IMR-90 (cell line): ENCODE measurements around the gene SERP2. TPM values are rescaled to one million over a fixed set of nuclear protein-coding genes. Genes with fewer than 3 reads are reported as not detected.

Experiments
- ATAC-seq: fragments of 200-7000 bp; cut with Tn5 transposase; 2 replicates; pipeline ENCODE4 v1.9.1; 2020; ENCODE audit warnings: low read depth, mild to moderate bottlenecking, moderate library complexity
- BruUV-seq: library from RNA; stranded (reverse); fragments of 400-500 nt; replicated peaks from 2 replicates; lab custom pipeline; 2021; lab: Mats Ljungman, UMichigan
- CTCF ChIA-PET: fragments of 300-600 bp; formaldehyde crosslinking; extraction: SDS; loops from one replicate; lab custom pipeline; 2021; ENCODE audit warnings: antibody characterized with exemption; lab: Yijun Ruan, JAX
- POLR2A ChIA-PET: fragments of 300-600 bp; sonication (Branson Sonifier 250); formaldehyde crosslinking; loops from one replicate; lab custom pipeline; 2022; ENCODE audit warnings: antibody characterized with exemption; ENCODE audit not compliant: unreplicated experiment; lab: Charles Lee
- DNase-seq: peaks from one replicate; pipeline ENCODE4 v3.0.0; 2013
- H2AFZ ChIP-seq: replicated peaks from 2 replicates; pipeline ENCODE3; 2013; ENCODE audit warnings: low read length, mild to moderate bottlenecking; ENCODE audit not compliant: poor library complexity
- H2AK5ac ChIP-seq: 2 replicates; pipeline ENCODE4 v1.6.1; 2013; ENCODE audit warnings: low read depth, low read length, inconsistent platforms
- H2AK9ac ChIP-seq: replicated peaks from 2 replicates; pipeline ENCODE3; 2013; ENCODE audit warnings: mild to moderate bottlenecking, low read depth, low read length, moderate library complexity; ENCODE audit not compliant: poor library complexity
- H2BK120ac ChIP-seq: 2 replicates; pipeline ENCODE4 v1.6.1; 2013; ENCODE audit warnings: low read depth, low read length, inconsistent platforms
- H2BK15ac ChIP-seq: 3 replicates; pipeline ENCODE4 v1.6.1; 2013; ENCODE audit warnings: low read depth, low read length, inconsistent platforms
- H2BK20ac ChIP-seq: 2 replicates; pipeline ENCODE4 v1.6.1; 2013; ENCODE audit warnings: low read depth, mild to moderate bottlenecking, inconsistent platforms, low read length, moderate library complexity
- H2BK5ac ChIP-seq: 2 replicates; pipeline ENCODE4 v1.6.1; 2013; ENCODE audit warnings: mild to moderate bottlenecking, low read depth, low read length, inconsistent platforms; ENCODE audit not compliant: poor library complexity, severe bottlenecking
- H3K14ac ChIP-seq: replicated peaks from 2 replicates; pipeline ENCODE4 v1.6.1; 2013; ENCODE audit warnings: low read depth, low read length, inconsistent platforms
- H3K18ac ChIP-seq: 2 replicates; pipeline ENCODE4 v1.6.1; 2013; ENCODE audit warnings: low read depth, low read length, control low read depth
- H3K23ac ChIP-seq: 2 replicates; pipeline ENCODE4 v1.6.1; 2013; ENCODE audit warnings: low read depth, low read length, inconsistent platforms
- H3K27ac ChIP-seq: 2 replicates; pipeline ENCODE4 v1.5.1; 2013; ENCODE audit warnings: mild to moderate bottlenecking, control low read depth, low read length; ENCODE audit not compliant: insufficient read depth
- H3K27me3 ChIP-seq: 2 replicates; pipeline ENCODE4 v1.6.1; 2013; ENCODE audit warnings: low read length; ENCODE audit not compliant: control insufficient read depth, insufficient read depth
- H3K36me3 ChIP-seq: 2 replicates; pipeline ENCODE4 v1.6.1; 2013; ENCODE audit warnings: low read length, mixed read lengths; ENCODE audit not compliant: control insufficient read depth, insufficient read depth
- H3K4ac ChIP-seq: 2 replicates; pipeline ENCODE4 v1.6.1; 2013; ENCODE audit warnings: low read depth, low read length, inconsistent platforms
- H3K4me1 ChIP-seq: 2 replicates; pipeline ENCODE4 v1.6.1; 2013; ENCODE audit warnings: low read length, mixed read lengths; ENCODE audit not compliant: control insufficient read depth, insufficient read depth
- H3K4me2 ChIP-seq: 2 replicates; pipeline ENCODE4 v1.6.1; 2013; ENCODE audit warnings: low read depth, mild to moderate bottlenecking, control low read depth, low read length, moderate library complexity
- H3K4me3 ChIP-seq: 2 replicates; pipeline ENCODE4 v1.5.1; 2013; ENCODE audit warnings: low read depth, mild to moderate bottlenecking, control low read depth, low read length, moderate library complexity; ENCODE audit not compliant: insufficient read depth
- H3K56ac ChIP-seq: 2 replicates; pipeline ENCODE4 v1.6.1; 2013; ENCODE audit warnings: low read length, inconsistent platforms; ENCODE audit not compliant: insufficient read depth; ENCODE audit errors: extremely low read depth
- H3K79me1 ChIP-seq, 2 experiments: 2 replicates each; pipeline ENCODE4 v1.6.1; 2013; ENCODE audit warnings: low read length in 2 of 2, inconsistent platforms in 1 of 2, low read depth in 1 of 2
- H3K9ac ChIP-seq: 2 replicates; pipeline ENCODE4 v1.6.1; 2013; ENCODE audit warnings: low read depth, low read length, control low read depth
- H3K9me1 ChIP-seq: 2 replicates; pipeline ENCODE4 v1.6.1; 2013; ENCODE audit warnings: low read length, inconsistent platforms; ENCODE audit not compliant: insufficient read depth
- H3K9me3 ChIP-seq: 2 replicates; pipeline ENCODE4 v1.6.1; 2013; ENCODE audit warnings: low read length; ENCODE audit not compliant: control insufficient read depth, insufficient read depth
- H4K20me1 ChIP-seq: 2 replicates; pipeline ENCODE4 v1.6.1; 2013; ENCODE audit warnings: low read length, inconsistent platforms; ENCODE audit not compliant: insufficient read depth
- H4K5ac ChIP-seq: 2 replicates; pipeline ENCODE4 v1.6.1; 2013; ENCODE audit warnings: mild to moderate bottlenecking, low read depth, low read length, control low read depth
- H4K8ac ChIP-seq, 2 experiments: 2 replicates each; pipeline ENCODE4 v1.6.1; 2013; ENCODE audit warnings: low read depth in 2 of 2, low read length in 2 of 2, control low read depth in 1 of 2, inconsistent platforms in 1 of 2
- H4K91ac ChIP-seq: 2 replicates; pipeline ENCODE4 v1.6.1; 2013; ENCODE audit warnings: low read depth, low read length, inconsistent platforms; ENCODE audit not compliant: insufficient read depth
- BHLHE40 ChIP-seq: fragments of 150-350 bp; IDR thresholded peaks from 2 replicates; pipeline ENCODE4 v1.6.1; 2016; ENCODE audit warnings: mild to moderate bottlenecking, low read depth, low read length
- CEBPB ChIP-seq: IDR thresholded peaks from 2 replicates; pipeline ENCODE4 v1.6.1; 2012; ENCODE audit warnings: low read depth, low read length, improper control_type of control experiment
- CHD1 ChIP-seq: IDR thresholded peaks from 2 replicates; pipeline ENCODE4 v1.6.1; 2012; ENCODE audit warnings: low read depth, low read length, improper control_type of control experiment
- FOS ChIP-seq: fragments of 150-350 bp; IDR thresholded peaks from 2 replicates; pipeline ENCODE4 v1.6.1; 2016; ENCODE audit warnings: low read depth, low read length
- MAFK ChIP-seq: IDR thresholded peaks from 2 replicates; pipeline ENCODE4 v1.6.1; 2012; ENCODE audit warnings: low read depth, low read length, improper control_type of control experiment
- MAZ ChIP-seq: IDR thresholded peaks from 2 replicates; pipeline ENCODE4 v1.6.1; 2012; ENCODE audit warnings: low read depth, mild to moderate bottlenecking, low read length, improper control_type of control experiment, moderate library complexity, borderline replicate concordance
- NFE2L2 ChIP-seq: fragments of 150-350 bp; IDR thresholded peaks from 2 replicates; pipeline ENCODE4 v1.6.1; 2016; ENCODE audit warnings: low read depth, mild to moderate bottlenecking, low read length
- POLR2A ChIP-seq: IDR thresholded peaks from 2 replicates; pipeline ENCODE4 v1.6.1; 2012; ENCODE audit warnings: mild to moderate bottlenecking, low read depth, low read length
- RCOR1 ChIP-seq: IDR thresholded peaks from 2 replicates; pipeline ENCODE4 v1.6.1; 2012; ENCODE audit warnings: mild to moderate bottlenecking, low read length, improper control_type of control experiment; ENCODE audit not compliant: insufficient replicate concordance
- RFX5 ChIP-seq: IDR thresholded peaks from 2 replicates; pipeline ENCODE4 v1.8.0; 2012; ENCODE audit warnings: low read depth, mild to moderate bottlenecking, low read length, moderate library complexity
- SMC3 ChIP-seq: fragments of 150-350 bp; IDR thresholded peaks from 2 replicates; pipeline ENCODE4 v1.6.1; 2016; ENCODE audit warnings: low read depth, mild to moderate bottlenecking, antibody characterized with exemption, low read length, moderate library complexity
- WGBS, 2 experiments: methylation state at CpG; one replicate each; pipeline versions ENCODE4 v1.1.5 to v1.1.7; 2013; ENCODE audit warnings: missing lambda C conversion rate in 2 of 2; ENCODE audit not compliant: insufficient read length in 1 of 2; ENCODE audit errors: extremely low coverage in 2 of 2; 5-methylcytosine and 5-hydroxymethylcytosine counted together
- dilution Hi-C: fragments of 300-500 bp; cut with HindIII; formaldehyde crosslinking; loops from one replicate; pipeline ENCODE4 v1.14.3; 2018; ENCODE audit warnings: low sequenced_read_pairs; ENCODE audit not compliant: unreplicated experiment
- in situ Hi-C: fragments of 300-500 bp; cut with MboI; formaldehyde crosslinking; loops from 3 replicates; pipeline ENCODE4 v1.14.3; 2019; ENCODE audit warnings: low sequenced_read_pairs, inconsistent platforms, mixed read lengths
- intact Hi-C: fragments of 100-400 bp; cut with micrococcal nuclease; formaldehyde crosslinking; loops from 2 replicates; pipeline ENCODE4 v1.10.0; 2022
- polyA plus RNA-seq, 3 experiments: library from polyadenylated mRNA; depleted of rRNA; stranded (reverse); fragments of >200 nt; gene quantifications; 2 replicates each; pipeline ENCODE4 v1.2.3, GENCODE V29; 2012; ENCODE audit warnings: low replicate concordance in 1 of 3
- total RNA-seq: library from RNA; depleted of rRNA; stranded (reverse); fragments of >200 nt; gene quantifications from 2 replicates; pipeline ENCODE4 v1.2.3, GENCODE V29; 2012
- TF ChIP-seq, protein P1 (sequence below): conservative IDR thresholded peaks from 2 replicates; pipeline ENCODE4 v1.5.1; 2012; ENCODE audit warnings: mild to moderate bottlenecking, low read depth, low read length, improper control_type of control experiment
- TF ChIP-seq, protein P2 (sequence below): fragments of 150-350 bp; IDR thresholded peaks from 2 replicates; pipeline ENCODE4 v1.6.1; 2017; ENCODE audit warnings: mild to moderate bottlenecking, antibody characterized with exemption, low read length, low read depth

The SERP2 gene
- total and polyA plus RNA-seq, 2 of the 4 experiments (the other 2 are of a cell fraction): 0.54 to 1.4 TPM

DNA sequence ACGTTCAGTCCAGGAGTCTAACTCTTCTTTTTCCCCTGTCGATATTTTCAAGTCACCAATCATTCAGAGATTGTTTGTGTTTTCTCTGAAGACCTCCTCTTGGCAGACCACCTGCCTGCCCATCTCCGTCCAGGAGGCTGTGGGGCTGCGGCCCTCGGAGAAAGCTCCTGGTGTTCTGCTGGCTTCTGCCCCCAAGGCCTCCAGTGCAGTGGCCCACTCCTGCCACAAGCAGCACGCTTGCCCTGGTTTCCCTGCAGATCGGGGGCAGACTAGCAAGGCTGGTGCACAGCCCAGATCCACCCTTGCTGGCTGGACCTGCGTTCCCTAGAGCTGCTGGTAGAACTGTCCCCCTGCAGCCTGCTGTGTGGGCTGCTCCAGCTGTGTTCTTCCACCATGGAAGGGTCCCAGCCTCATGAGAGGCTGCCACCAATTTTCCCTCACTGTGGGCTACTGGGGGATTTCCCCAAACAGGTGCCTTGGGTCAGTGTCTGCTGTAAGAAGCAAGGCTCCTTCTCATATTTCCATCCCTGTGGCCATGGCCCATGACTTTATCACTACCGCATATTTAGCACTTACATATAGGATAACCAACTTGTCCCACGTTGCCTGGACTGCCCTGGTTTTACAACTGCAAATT is 43.6 kb upstream of the SERP2 start:
- H3K27ac ChIP-seq: no peak overlapping the region
- H3K27me3 ChIP-seq: no peaks in the 10 kb centered on the region
- ChIA-PET POLR2A (no interaction called here), CTCF (interaction anchor here (0.6 kb wide), 1 partner anchor 66 kb away, joined by 3 read pairs; no protein-coding TSS in a partner anchor)
- H4K5ac ChIP-seq: no peak overlapping the region
- in situ Hi-C loops (no loop called here), intact Hi-C loops (no loop called here), dilution Hi-C loops (no loop called here)
- H3K36me3 ChIP-seq: no peaks in the 10 kb centered on the region
- no peak overlapping the region for H3K4me2 ChIP-seq
- no peak overlapping the region for H2AK5ac ChIP-seq
- no peak overlapping the region for H3K4me3 ChIP-seq
- H4K20me1 ChIP-seq: no peaks in the 10 kb centered on the region
- no peak for DNase-seq
- 85% methylated on average over 6 of the region's 10 CpGs; no CpG with 5 or more reads in 1 of the 2 experiments for WGBS, 2 experiments
- no peaks in the 10 kb centered on the region for H3K9me3 ChIP-seq
- BruUV-seq: no TSS peak
- H4K91ac ChIP-seq: no peak overlapping the region
- H3K14ac ChIP-seq: no peak overlapping the region
- no peak for ATAC-seq
- TF ChIP-seq BHLHE40 (no peak), MAFK (no peak), RFX5 (no peak), SMC3 (no peak), FOS (no peak), POLR2A (no peak), NFE2L2 (no peak), MAZ (no peak), RCOR1 (no peak), CEBPB (no peak), CHD1 (no peak)
- TF ChIP-seq, protein P1, sequence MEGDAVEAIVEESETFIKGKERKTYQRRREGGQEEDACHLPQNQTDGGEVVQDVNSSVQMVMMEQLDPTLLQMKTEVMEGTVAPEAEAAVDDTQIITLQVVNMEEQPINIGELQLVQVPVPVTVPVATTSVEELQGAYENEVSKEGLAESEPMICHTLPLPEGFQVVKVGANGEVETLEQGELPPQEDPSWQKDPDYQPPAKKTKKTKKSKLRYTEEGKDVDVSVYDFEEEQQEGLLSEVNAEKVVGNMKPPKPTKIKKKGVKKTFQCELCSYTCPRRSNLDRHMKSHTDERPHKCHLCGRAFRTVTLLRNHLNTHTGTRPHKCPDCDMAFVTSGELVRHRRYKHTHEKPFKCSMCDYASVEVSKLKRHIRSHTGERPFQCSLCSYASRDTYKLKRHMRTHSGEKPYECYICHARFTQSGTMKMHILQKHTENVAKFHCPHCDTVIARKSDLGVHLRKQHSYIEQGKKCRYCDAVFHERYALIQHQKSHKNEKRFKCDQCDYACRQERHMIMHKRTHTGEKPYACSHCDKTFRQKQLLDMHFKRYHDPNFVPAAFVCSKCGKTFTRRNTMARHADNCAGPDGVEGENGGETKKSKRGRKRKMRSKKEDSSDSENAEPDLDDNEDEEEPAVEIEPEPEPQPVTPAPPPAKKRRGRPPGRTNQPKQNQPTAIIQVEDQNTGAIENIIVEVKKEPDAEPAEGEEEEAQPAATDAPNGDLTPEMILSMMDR: no peak
- TF ChIP-seq, protein P2, sequence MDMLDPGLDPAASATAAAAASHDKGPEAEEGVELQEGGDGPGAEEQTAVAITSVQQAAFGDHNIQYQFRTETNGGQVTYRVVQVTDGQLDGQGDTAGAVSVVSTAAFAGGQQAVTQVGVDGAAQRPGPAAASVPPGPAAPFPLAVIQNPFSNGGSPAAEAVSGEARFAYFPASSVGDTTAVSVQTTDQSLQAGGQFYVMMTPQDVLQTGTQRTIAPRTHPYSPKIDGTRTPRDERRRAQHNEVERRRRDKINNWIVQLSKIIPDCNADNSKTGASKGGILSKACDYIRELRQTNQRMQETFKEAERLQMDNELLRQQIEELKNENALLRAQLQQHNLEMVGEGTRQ: no peak
- no peak overlapping the region for H2BK15ac ChIP-seq
- H3K79me1 ChIP-seq: no peaks in the 10 kb centered on the region
- H3K9me1 ChIP-seq: 0 out of 2 replicates have a peak, but pooled peaks cover 6% of the 10 kb centered on the region
- no peak overlapping the region for H4K8ac ChIP-seq
- no peak overlapping the region for H2BK5ac ChIP-seq
- no peak overlapping the region for H3K23ac ChIP-seq
- H2BK120ac ChIP-seq: no peak overlapping the region
- no peak overlapping the region for H3K56ac ChIP-seq
- no peak overlapping the region for H3K4ac ChIP-seq
- H3K18ac ChIP-seq: no peak overlapping the region
- no peak overlapping the region for H2AK9ac ChIP-seq
- H2BK20ac ChIP-seq: no peak overlapping the region
- H3K9ac ChIP-seq: no peak overlapping the region
- H3K4me1 ChIP-seq: peaks cover 5% of the 10 kb centered on the region
- H2AFZ ChIP-seq: no peak overlapping the region
